HCT116 (cell line): ENCODE data around the gene CBX4.

Experiments used
- CTCF ChIP-seq, 3 experiments: fragments of 200-600 bp in 1 of 3; sonication (generic) in 1 of 3; IDR thresholded peaks in 2 of 3; conservative IDR thresholded peaks in 1 of 3; 2 replicates each; pipeline ENCODE4 v1.5.1; 2012 to 2017; ENCODE audit warnings: low read depth in 2 of 3, low read length in 2 of 3, antibody characterized with exemption in 1 of 3, borderline replicate concordance in 1 of 3, control low read depth in 1 of 3, mild to moderate bottlenecking in 1 of 3, mixed read lengths in 1 of 3, mixed run types in 1 of 3, moderate library complexity in 1 of 3; ENCODE audit not compliant: insufficient read depth in 1 of 3
- POLR2A ChIP-seq: IDR thresholded peaks from 2 replicates; pipeline ENCODE4 v1.7.0; 2011; ENCODE audit warnings: borderline replicate concordance; ENCODE audit not compliant: insufficient read depth, insufficient read length; ENCODE audit errors: extremely low read depth
- REST ChIP-seq: IDR thresholded peaks from 2 replicates; pipeline ENCODE4 v1.6.1; 2012; ENCODE audit warnings: low read depth
- SRF ChIP-seq: IDR thresholded peaks from 2 replicates; pipeline ENCODE4 v1.6.1; 2012; ENCODE audit warnings: low read depth
- YY1 ChIP-seq: IDR thresholded peaks from 2 replicates; pipeline ENCODE4 v1.6.1; 2011; ENCODE audit warnings: low read length, low read depth, moderate library complexity, mild to moderate bottlenecking; ENCODE audit not compliant: insufficient replicate concordance; ENCODE audit errors: extremely low read depth

- TF ChIP-seq SRF = no peak
- TF ChIP-seq CTCF (IDR thresholded peaks at IDR 0.05 in 2 of 3, conservative IDR thresholded peaks at IDR 0.05 in 1 of 3; ENCODE audit: borderline replicate concordance in 1 of 3, insufficient read depth in 1 of 3, low read depth in 2 of 3, low read length in 2 of 3) = no peak
- TF ChIP-seq REST = no peak
- TF ChIP-seq POLR2A = no peak
- TF ChIP-seq YY1 = no peak
These were observed 2.3 kb upstream of the CBX4 start for GRCh38 chr17:79841369-79842135.
